GM21717 (cell line): ENCODE data around the gene KAZN.

Source experiments
- ATAC-seq: cut with Tn5 transposase; IDR thresholded peaks from one replicate; pipeline ENCODE4 v1.9.1; 2021; ENCODE audit warnings: mild to moderate bottlenecking, moderate library complexity; ENCODE audit not compliant: unreplicated experiment

Gene KAZN

DNA sequence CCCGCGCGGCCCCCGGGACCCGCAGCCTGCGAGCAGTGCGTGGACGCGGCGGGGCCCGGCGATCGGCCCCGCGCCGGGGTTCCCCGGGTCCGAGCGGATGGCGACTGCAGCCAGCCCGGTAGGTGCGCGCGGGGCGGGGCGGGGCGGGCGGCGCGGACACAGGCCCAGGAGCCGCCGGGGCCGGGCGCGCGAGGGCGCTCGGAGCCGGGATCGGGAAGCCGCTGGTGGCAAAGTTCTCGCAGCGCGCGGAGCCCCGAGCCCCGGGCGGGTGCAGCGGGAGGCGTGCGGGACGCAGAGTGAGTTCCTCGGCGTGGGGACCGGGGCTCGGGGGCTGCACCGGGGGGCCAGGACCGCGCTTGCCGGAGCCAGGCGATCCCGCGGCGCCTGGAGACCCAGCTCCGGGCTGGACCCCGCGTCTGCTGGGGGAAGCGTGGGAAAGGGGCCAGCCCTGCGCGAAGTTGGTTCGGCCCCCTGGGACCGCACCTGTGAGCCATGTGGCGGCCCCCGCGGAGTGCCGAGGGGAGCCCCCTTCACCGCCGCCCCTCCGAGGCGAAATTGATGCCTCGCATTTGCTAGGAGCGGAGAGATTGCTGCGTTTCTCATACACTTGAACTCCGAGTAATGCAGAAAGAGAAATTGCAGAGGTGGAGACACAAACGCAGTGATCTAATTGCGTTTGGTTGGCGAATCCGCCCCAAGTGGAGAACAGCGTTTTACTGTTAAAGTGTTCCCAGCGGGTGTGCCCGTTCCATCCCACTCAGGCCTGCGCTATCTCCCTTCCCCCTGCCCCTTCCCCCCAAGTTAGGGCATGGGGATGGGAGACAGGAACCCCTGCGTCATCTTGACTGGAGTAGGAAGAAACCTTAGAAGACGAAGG is 326.2 kb downstream of the KAZN start:
- no peak for ATAC-seq

DNA sequence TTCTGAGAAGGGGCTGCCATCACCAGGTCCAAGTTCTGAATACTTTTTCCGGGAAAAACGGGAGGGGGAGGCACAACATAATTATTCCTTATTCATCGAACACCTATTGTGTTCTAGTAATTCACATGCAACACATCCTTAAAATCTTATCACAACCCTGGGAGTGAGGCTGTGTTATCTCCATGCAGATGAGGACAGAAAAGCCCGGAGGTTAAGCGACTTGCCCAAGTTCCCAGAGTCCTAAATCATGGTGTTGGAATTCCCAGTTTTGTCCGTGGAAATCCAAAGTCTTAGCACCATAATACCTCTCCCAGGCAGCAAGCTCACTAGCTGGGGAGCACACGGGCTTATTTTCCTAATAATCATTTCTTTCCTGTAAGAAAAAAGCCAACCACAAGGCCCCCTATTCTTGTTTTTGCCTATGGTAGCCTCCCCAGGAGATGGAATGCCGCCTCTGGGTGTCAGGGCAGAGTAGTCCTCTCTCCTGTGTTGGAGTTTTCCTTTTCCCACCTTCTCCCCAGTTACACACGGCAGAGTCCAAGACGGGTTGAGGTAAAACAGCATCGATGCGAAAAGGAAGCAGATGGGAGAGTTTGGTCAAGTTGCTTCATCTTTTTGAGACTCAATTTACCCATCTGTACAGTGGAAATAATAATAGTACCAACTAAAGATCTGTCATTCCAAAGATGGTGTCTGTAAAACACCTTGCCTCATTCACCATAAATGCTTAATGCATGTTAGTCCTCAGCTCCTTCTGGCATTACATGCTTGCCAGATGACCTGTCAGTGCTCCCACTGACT is 327.1 kb downstream of the KAZN start:
- ATAC-seq = no peak

DNA sequence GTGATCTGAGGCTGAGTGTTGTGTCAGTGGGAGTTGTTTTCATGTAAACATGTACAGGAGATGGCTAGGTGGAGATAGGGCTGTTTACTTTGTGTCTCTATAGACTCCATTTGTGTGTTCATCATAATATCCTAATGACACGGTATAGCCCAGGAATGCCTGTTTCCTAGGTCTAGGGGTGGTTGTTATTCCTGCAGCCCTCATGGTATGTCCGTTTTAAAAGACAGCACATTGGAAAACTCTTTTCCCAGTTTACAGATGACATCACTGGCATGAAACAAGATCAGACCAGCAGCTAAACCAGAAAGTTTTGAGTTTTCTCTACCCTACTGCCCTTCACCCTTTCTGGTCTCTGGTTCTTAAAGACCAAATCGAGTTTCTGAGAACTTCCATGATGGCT is 327.7 kb downstream of the KAZN start:
- no peak for ATAC-seq

DNA sequence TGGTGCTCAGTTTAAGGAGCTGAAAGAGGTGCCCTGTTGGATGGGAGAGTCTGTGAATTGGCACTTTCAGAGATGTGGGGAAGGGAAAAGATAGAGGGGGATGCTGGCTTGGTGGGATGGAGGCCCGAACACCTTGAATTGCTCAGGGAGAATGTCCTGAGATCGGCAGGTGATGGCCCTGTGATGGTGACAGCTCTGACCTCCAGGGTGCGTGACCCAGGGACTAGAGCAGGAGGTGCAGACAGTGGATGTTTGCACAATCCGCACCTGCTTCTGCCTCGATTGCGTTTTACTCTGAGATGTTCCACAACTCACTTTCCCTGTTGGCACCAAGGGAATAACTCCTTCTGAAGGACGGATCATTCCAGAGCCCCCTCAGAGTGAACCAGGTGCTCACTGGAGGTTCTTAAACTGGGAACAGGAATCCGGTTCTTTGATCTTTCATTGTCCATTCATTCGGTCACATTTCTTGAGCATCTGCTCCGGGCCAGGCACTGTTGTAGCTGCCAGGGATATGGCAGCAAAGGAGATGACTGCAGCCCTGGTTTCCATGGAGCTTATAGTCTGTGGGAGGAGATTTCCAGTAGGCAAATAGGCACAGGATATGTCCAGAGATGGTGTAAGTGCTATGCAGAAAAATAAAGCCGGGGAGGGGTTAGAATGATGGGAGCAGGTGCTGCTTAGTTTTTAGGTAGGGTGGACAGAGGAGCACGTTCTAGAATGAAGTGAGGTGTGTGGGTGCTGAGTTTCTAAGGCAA is 328.5 kb downstream of the KAZN start:
- no peak for ATAC-seq

DNA sequence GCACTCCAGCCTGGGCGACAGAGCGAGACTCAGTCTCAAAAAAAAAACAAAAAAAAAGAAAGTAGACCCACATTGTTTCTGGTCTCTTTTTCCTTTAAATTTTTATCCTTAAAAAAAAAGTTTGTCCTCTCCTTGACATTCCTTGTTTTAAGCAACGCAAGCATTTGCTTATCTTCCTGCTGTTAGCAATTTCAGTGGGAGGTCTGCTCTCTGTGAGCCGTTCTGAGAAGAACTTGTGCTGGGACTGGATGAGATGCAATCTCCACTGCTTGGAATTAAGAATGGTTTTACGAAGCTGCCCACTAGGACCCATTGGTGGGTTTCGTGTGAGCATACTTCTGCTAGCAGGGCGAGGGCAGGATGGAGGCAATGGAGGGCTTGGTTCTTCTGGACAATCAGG is 329.9 kb downstream of the KAZN start:
- no peak for ATAC-seq

DNA sequence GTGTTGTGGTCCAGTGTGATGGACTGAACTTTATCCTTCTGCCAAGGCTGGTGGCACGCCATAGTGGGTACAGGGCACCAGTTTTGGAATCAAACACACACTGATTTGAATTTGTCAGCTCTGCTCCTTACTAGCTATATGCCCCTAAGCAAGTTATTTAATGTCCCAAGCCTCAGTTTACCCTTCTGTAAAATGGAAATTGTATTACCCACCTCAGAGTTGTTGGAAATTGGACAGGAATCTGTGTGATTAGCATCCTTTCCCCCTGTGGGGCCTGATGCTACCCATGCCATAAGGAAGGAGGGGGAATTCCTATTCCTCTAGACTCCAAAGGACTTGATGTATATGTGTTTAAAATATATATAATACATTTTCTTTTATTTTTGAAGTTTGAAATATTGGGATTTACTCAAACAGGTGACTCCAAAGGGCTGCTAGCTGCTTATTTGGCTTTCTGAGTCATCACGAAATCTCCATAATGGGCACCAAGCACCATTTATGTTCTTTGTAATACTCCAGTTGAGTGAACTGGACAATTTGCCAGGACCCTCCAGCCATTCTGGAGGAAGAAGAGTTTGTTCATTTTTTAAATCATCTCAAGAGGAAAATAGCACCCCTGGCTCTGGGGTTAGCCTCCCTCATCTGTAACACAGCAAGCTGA is 330.5 kb downstream of the KAZN start:
- ATAC-seq = no peak

DNA sequence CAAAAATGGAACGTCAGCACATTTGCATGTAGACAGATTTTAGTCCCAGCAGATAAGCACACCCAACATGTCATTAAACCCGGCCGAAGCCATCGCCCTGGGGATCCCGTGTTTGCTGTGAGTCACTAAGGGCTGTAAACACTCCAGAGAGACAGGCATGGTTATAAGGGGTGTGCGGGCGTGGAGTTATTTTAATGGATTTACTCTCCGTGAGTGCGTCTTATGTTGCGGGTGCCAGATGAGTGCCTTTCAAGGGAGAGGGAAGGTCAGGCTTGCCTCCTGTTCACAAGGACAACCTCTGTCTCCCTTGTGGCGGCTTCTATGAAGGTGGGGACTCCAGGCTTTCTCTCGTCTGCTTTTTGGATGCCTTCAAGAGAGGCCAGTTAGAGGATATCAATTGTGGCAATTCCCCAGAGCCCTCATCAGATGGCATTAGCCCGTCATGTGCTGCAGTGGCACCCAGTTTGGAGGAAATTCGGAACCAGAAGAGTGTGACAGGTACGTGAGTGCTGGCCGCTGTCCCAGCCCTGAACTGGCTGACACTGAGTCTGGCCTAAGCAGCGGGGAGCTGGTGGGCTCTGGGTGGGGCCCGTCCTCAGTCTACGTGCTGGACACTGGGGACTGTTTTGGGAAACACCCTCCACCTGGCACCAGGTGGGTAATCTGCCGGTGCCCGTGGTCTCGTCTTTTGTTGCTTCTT is 331.2 kb downstream of the KAZN start:
- ATAC-seq = no peak

DNA sequence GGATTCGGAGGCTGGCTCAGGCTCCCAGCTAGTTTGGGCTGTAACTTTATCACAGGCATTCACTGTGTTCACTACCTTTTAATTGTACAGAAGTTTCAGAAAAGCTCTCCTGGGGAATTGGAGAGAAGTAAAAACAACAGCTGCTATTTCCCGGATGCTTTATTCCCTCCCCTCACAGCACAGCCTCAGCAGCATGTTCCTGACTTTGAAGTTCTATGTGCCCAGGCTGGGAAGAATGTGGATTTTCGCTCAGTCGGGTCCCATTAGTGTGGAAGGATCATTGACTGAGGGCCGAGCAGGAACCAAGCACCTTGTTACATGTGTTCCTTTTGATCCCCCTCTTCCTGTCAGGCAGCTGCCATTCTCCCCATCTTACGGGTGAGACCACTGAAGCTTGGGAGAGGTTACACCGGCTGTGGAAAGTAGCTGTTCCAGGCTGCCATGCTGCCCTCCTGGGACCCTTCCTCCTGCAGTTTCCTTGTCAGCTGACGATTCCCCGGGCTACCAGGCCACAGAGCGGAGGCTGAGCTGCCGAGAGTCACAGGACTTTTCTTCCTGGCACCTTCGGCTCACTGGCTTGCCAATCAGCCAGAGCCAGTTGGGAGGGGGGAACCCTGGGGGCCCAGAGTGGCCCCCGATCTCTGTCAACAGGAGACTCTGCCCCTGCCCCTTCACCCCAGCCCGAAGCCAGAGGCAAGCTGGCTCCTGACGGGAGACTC is 331.9 kb downstream of the KAZN start:
- ATAC-seq = no peak

DNA sequence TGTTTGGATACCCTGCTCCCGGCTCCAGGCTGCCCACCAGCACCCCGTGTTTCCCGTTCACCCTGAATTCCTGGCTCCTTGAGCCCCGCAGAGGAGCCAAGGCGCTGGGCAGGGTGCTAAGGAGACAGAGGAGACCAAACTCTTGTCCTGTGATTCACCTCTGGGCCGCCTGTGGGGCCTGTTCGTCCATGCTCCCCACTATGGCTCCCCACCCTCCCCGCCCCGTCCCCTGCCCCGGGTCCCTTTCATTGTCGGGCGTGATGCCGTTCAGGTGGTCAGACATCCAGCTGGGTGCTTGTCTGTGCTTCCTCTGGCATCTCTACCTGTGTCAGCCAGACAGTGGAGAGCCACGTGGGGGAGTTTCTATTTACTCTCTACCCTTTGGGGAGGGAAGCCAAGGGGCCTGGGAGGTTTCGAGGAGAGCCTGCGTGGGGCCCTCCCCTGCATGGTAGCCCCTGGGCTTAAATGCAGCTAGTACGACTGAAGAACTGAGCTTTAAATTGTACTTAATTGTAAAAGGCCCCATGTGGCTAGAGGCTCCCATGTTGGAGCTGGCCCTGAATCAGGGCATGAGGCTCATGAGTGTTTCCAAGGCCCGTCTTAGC is 333.7 kb downstream of the KAZN start:
- no peak for ATAC-seq

DNA sequence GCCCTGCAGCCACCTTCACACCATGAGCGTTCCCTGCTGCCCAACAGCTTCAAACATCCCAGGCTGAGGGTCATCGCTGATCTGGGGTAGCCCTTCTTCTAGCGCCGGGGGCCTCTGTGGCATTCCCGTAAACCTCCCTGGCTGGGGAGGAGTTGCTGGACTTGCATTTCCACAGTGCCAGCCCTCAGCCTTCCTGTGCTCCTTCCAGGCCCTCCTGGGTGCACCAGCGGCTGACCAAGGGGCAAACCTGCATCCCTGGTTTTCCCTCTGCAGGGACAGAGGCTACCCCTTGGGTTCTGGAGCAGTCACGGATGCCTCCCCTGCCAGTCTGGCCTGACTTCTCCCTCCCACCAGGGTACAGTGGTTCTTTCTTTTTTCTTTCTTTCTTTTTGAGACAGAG is 336.4 kb downstream of the KAZN start:
- no peak for ATAC-seq

DNA sequence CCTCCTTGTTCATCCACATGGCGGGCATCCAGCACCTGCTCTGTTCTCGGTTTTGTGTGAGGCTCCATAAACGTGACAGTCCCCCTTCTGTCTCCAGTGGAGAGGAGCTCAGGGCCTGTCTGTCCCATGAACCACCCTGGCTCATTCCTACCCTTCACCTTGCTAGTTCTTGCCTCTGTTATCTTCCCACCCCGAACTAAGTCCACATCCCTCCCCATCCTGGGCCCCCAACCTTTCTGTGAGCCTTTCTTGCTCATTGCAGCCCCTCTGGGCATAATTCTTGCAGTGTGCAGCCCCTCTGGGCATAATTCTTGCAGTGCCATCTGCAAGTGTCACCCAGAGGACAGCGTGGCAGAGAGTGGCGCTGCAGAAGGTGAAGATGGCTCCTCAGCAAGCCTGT is 338.3 kb downstream of the KAZN start:
- no peak for ATAC-seq

DNA sequence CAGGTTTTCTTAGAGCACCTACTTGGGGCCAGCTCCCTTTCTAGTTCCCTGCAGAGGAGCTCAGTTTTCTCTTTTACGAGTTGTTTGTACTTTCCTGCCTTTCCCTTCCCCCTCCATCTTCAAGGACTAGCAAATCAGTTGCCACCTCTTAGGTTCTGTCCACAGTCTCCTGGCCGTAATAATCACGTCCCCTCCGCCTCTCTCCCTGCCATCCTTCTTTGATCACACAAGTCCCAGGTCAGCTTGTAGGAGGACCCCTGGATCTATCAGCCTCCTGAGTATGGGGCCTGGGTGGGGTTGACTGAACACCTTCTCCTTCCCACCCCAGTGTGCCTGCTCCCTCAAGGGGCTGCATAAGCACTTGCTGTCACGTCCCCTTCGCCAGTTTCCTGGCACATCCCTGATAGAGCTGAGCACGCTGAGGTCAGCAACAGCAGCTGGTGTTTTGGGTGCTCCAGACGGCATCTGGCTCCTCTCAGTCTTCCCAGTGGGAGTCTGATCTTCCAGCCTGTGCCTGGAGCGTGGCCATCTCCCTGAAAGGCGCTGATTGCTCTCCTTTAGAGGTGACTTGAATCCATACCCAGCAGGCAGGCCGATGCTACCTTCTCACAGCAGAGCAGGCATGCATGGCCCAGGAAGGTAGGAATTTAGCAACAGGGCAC is 338.9 kb downstream of the KAZN start:
- no peak for ATAC-seq

DNA sequence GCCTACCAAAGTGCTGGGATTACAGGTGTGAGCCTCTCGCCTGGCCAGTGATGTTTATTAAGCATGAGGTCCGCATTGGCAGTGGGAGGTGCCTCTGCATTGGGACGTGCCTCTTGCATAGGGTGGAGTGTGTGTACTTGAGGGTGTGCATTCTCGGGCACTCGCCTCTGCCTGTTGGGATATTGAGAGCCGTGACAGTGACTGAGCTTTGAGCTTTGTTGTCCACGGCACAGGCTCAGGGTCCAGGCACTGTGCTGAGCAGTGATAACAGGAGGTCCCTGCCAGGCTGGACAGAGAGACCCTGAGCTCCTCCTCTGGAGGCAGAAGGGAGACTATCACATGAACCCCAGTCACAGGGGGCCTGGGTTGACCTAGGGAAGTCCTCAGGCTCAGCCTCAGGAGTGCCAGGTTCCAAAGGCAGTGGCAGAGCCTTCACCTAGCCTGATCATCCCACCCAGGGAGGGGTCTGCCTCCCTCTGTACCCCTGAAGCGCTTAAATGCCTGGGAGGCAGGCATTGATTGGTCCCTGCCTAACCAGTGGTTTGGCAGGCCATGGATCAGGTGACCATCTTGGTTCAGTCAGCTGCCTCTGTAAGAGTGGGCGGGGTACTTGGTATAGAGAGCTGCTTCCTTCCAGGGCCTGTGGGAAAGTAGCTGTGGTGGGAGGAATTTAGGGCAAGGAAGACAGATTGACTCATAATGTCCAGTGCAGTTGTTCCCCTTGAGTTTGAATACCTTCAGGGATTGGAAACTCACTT is 341.2 kb downstream of the KAZN start:
- no peak for ATAC-seq

DNA sequence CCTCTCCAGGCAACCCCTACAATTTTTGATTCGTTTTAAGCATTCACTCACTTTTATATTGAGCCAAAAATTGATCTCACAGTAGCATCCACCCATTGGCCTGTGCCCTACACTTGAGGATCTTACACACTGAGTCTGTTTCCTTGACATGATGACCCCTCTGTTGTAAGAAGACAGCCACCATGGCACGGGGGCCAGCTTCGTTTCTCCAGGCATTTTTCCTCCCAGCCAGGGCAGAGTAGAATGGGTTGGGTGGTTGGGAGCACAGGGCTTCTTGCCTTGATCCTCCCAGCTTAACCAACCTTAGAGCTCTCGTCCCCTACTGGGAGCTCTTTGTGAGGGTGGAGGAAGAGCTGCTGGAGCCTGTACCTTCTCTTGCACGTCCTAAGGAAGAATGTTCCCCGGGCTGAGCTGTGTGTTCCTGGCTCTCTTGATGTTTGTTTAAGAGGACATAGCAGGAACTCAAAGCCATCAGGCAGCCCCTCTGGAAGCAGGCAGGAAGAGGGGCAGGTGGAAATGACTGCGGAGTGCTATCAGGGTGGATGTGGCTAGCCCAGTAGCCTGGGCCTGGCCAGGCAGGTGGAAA is 341.9 kb downstream of the KAZN start:
- no peak for ATAC-seq

DNA sequence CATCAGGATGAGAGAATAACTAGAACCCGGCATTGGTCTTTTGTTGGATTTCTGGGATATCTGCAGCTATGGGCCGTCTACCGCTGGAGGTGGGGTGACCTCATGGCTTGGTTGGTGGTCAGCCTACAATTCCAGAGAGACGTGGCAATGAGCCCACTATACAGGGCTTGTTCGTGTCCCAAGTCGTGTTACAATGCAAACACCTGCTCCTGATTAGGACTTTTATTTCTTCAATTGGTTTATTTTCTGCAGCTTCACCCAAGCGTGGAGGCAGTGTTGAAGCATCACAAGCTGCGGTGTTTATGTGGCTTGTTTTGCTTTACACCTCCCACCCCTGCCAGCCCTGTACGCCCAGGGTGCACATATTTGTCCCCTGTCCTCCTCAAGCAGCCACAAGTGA is 343.4 kb downstream of the KAZN start:
- no peak for ATAC-seq

DNA sequence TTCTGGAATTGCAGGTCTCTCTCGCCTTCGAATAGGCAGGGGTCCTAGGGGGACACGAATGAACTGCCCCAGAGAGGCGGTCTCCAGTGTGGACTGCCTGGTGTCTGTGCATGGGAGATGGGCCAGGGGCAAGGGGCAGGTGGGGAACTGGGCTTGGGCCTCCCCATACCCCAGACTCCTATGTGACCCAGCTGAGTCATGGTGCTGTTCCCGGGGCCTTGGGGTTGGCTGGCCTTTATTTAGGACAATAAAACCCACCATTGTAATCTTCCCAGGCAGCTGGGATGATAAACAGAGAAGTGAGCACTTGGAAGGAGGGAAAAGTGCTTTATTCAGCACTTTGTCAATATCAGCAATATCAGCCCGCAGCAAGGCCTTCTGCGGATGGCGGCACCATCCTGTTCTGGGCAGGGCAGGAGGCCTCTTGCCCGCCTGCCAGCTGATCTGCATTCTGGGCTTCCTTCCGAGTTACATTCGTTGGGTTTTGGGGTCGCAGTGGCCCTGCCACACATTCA is 346.0 kb downstream of the KAZN start:
- ATAC-seq = no peak
